IPS DF 4.7 (cell line): ENCODE results near the gene PLXND1.
"Not testable (repeated sequence)": the region's sequence is repeated elsewhere in the genome, so short reads cannot be mapped to it uniquely, and the experiment has no call there.

Experiments used
- DNase-seq: peaks from one replicate; pipeline ENCODE4 v3.0.0-alpha.2; 2013; ENCODE audit warnings: low spot score; ENCODE audit errors: extremely low read depth

PLXND1 gene

GRCh38 chr3:129606636-129607390, at the start of gene PLXND1:
TSS of gene PLXND1 (minus strand) at chr3:129606676. CDS start at chr3:129606639, 37 bp downstream.
- no peak for DNase-seq

GRCh38 chr3:129655291-129655700, 48.8 kb upstream of the PLXND1 start:
- DNase-seq, result no peak

GRCh38 chr3:129654131-129654530, 47.7 kb upstream of the PLXND1 start:
- DNase-seq, result no peak

DNA sequence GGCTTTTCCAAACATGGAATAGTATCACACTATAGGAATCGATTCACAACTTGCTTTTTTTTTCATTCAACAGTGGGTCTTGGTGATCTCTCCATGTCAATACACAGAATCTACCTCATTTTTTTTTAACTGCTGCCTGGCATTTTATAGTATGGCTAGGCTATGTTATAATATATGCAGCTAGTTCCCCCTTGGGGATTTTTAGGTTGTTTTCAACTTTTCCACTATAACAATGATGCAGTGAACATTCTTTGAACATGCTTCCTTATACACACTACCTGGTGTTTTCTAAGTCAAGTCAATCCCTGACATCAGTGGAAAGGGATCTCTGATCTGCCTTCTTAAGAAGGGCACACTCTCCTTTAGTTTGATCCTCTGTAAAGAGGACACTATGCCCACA, 46.5 kb upstream of the PLXND1 start:
- no peak for DNase-seq

GRCh38 chr3:129651435-129652202, 45.1 kb upstream of the PLXND1 start:
- no peak for DNase-seq

DNA sequence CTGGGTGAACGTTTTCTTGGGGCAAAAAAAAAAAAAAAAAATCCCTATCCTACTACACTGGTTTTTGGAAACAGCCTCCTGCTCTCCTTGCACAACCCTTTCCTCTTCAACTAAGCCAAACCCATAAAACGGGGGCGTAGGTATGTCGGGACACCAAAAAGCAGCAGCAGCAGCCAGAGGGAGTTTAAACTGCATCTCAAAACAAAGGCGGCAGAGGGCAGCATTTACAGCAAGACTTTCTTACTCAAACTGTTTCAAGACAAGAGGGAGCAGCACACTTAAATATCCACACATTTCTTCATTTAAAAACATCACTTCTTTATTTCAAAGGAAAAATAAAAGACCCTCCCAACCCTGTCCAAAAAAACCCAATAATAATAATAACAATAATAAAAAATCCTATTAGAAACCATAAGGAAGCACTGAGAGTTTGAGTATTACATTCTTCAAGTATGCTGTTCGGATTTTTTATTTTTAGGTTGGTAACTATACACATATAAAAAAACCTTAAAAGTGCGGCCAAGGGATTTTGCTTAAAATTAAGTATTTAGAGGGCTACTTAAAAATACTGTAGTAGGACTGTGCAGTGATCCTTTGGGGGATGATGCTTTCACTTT, 43.9 kb upstream of the PLXND1 start:
- DNase-seq, result no peak

DNA sequence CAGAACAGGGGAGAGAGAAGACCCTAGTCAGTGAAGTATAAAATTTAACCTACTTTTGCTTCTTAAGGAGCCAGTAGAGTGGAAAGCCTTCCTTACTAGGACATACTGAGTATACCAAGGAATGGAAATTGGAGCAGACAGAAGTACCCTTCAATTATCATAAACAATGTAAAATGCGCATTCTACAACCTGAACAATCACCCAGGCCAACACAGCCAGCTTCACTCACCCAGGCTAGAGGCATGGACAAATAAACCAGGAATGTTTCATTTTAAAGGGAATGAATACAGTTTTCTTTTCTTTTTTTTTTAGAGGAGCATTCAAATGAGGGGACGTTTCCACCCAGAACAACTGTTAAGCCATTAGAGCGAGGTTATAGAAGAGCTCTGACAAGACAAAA, 41.9 kb upstream of the PLXND1 start:
- DNase-seq, result no peak

DNA sequence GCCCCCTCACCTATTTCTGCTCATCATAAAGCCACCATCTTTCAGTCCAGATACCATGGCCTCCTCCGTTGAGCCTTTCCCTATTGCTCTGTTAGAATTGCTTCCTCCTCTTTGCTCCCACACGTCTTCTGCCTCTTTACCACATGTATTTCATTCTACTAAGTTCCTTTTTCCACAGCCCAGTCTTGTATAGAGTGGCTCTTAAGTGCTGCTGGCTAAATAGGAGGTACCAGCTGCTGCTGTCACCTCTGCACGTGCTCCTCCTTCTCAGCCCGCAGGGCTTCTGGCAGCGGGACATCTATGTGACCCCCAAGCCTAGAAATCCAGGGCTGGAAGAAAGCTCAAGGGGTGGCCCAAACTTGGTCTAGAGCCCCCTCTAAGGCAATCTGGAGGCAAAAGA, 38.8 kb upstream of the PLXND1 start:
- DNase-seq, result no peak

- DNase-seq, result no peak
Observed at GRCh38 chr3:129644836-129645235, 38.4 kb upstream of the PLXND1 start.

DNA sequence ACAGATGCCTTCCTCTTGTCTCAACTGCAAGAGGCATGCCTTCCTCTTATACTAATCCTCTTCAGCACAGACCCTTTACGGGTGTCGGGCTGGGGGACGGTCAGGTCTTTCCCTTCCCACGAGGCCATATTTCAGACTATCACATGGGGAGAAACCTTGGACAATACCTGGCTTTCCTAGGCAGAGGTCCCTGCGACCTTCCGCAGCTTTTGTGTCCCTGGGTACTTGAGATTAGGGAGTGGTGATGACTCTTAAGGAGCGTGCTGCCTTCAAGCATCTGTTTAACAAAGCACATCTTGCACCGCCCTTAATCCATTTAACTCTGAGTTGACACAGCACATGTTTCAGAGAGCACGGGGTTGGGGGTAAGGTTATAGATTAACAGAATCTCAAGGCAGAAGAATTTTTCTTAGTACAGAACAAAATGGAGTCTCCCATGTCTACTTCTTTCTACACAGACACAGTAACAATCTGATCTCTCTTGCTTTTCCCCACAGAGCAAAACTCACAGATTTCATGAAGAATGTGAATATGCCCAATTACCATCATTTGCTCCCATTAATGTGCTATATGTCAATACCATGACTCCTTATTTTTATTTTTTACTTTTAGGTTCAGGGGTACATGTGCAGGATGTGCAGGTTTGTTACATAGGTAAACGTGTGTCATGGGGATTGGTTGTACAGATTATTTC, 35.2 kb upstream of the PLXND1 start:
- DNase-seq, result not testable (repeated sequence)

DNA sequence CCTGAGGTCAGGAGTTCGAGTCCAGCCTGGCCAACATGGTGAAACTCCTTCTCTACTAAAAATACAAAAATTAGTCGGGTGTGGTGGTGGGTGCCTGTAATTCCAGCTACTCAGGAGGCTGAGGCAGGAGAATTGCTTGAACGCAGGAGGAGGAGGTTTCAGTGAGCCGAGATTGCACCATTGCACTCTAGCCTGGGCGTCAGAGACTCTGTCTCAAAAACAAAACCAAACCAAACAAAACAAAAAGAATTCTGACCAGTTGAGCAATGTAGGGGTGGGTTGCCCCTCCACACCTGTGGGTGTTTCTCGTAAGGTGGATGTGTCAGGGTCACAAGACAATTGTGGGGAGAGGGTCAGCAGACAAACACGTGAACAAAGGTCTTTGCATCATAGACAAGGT, 34.5 kb upstream of the PLXND1 start:
- DNase-seq, result not testable (repeated sequence)

GRCh38 chr3:129638481-129638880, 32.0 kb upstream of the PLXND1 start:
- no peak for DNase-seq

DNA sequence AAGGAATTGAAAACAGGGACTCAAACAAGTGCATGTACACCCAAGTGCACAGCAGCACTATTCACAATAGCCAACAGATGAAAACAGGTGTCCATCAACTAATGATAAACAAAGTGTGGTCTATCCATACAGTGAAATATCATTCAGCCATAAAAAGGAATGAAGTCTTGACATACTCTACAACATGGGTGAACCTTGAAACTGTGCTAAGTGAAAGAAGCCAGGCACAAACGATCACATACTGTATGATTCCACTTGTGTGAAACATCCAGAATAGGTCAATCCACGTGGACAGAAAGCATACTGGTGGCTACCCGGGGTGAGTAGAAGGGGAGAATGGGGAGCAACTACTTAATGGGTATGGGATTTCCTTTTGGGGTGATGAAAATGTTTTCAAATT, 29.6 kb upstream of the PLXND1 start:
- DNase-seq, result no peak

GRCh38 chr3:129635656-129636055, 29.2 kb upstream of the PLXND1 start:
- no peak for DNase-seq

- DNase-seq, result no peak
Observed at GRCh38 chr3:129633751-129634481, 27.4 kb upstream of the PLXND1 start.

DNA sequence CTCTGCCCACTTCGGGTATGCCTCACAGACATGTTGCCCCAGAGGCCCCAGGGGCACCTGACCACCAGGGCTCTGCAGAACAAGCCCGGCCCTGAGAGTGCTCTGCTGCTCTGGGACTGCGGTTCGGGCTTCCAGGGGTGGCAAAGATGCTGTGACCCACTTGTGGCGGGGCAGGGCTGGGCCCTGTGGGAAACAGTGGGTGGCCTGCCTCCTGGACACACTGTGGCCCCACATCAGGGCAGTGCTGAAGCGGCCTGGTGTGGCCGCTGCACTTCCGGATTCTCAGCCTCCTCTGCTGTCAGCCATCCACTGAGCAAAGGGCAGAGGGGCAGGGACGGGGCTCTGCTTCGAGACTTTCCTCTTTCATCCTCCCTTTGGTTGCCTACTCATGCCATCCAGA, 26.5 kb upstream of the PLXND1 start:
- no peak for DNase-seq

GRCh38 chr3:129632556-129632955, 26.1 kb upstream of the PLXND1 start:
- no peak for DNase-seq

- DNase-seq, result no peak
Observed at GRCh38 chr3:129632056-129632455, 25.6 kb upstream of the PLXND1 start.

GRCh38 chr3:129629011-129629410, 22.5 kb upstream of the PLXND1 start:
- no peak for DNase-seq

DNA sequence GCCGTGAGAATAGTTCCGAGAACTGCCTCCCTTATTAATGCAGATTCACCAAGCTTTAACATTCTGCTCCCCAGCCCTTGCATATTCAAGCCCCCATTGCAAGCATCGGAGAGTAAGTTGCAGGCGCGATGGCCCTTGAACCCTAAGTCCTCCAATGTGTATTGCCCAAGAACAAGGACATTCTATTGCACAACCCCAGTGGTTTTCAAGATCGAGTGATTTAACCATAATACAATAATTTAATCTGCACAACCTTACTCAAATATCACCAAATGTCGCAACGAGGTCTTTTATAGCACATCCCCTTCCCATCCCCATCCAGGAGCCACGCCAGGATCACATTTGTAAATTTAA, 21.7 kb upstream of the PLXND1 start:
- DNase-seq, result no peak
